SK-N-SH (cell line): Measurements from ENCODE around the gene DELE1. TPM values are rescaled to one million over a fixed set of nuclear protein-coding genes. Genes with fewer than 3 reads are reported as not detected.

Experiments
- CTCF ChIA-PET: fragments of 300-600, 350-600 bp; formaldehyde crosslinking; extraction: SDS; loops from one replicate; lab custom pipeline; 2021; lab: Yijun Ruan, JAX
- POLR2A ChIA-PET: fragments of 350-600 bp; sonication (Branson Sonifier 250); formaldehyde crosslinking; extraction: SDS; loops from one replicate; lab custom pipeline; 2020; ENCODE audit warnings: antibody characterized with exemption, inconsistent platforms; lab: Yijun Ruan, JAX
- DNase-seq: peaks from one replicate; pipeline ENCODE4 v3.0.0; 2012
- H2AFZ ChIP-seq: fragments of 200-600 bp; sonication (generic); 2 replicates; pipeline ENCODE4 v1.8.1; 2016; ENCODE audit warnings: antibody characterized with exemption, mild to moderate bottlenecking, low read depth
- H3F3A ChIP-seq: fragments of 200-600 bp; sonication (generic); replicated peaks from 2 replicates; pipeline ENCODE3; 2016; ENCODE audit warnings: antibody characterized with exemption, mild to moderate bottlenecking; ENCODE audit not compliant: insufficient read depth
- H3K27ac ChIP-seq, 2 experiments: fragments of 200-500 bp in 1 of 2; fragments of 200-600 bp in 1 of 2; sonication (Bioruptor generic) in 1 of 2; sonication (generic), shearing (Covaris generic) in 1 of 2; 2 replicates each; pipeline versions ENCODE4 v1.5.1 to v1.6.1; 2014 to 2016; ENCODE audit warnings: low read depth in 2 of 2, inconsistent platforms in 1 of 2, low read length in 1 of 2, mild to moderate bottlenecking in 1 of 2, mixed read lengths in 1 of 2
- H3K27me3 ChIP-seq: fragments of 200-600 bp; sonication (generic), shearing (Covaris generic); 2 replicates; pipeline ENCODE4 v1.6.1; 2016; ENCODE audit warnings: mixed run types; ENCODE audit not compliant: insufficient read depth
- H3K36me3 ChIP-seq, 2 experiments: fragments of 200-500 bp in 1 of 2; fragments of 200-600 bp in 1 of 2; sonication (Bioruptor generic) in 1 of 2; sonication (generic) in 1 of 2; replicated peaks in 1 of 2; 2 replicates each; pipeline versions ENCODE3 to v1.5.1; 2014 to 2016; ENCODE audit warnings: low read length in 1 of 2, mild to moderate bottlenecking in 1 of 2; ENCODE audit not compliant: insufficient read depth in 2 of 2, control insufficient read depth in 1 of 2
- H3K4me1 ChIP-seq, 2 experiments: fragments of 200-500 bp in 1 of 2; fragments of 200-600 bp in 1 of 2; sonication (Bioruptor generic) in 1 of 2; sonication (generic), shearing (Covaris generic) in 1 of 2; 2 replicates each; pipeline versions ENCODE4 v1.5.1 to v1.6.1; 2014 to 2016; ENCODE audit warnings: low read depth in 1 of 2, low read length in 1 of 2, mixed run types in 1 of 2; ENCODE audit not compliant: insufficient read depth in 2 of 2, control insufficient read depth in 1 of 2
- H3K4me2 ChIP-seq: fragments of 200-600 bp; sonication (generic), shearing (Covaris generic); 2 replicates; pipeline ENCODE4 v1.6.1; 2017; ENCODE audit warnings: mixed run types
- H3K4me3 ChIP-seq, 2 experiments: fragments of 200-500 bp in 1 of 2; fragments of 200-600 bp in 1 of 2; sonication (Bioruptor generic) in 1 of 2; sonication (generic), shearing (Covaris generic) in 1 of 2; 2 replicates each; pipeline versions ENCODE4 v1.5.1 to v1.8.1; 2014 to 2016; ENCODE audit warnings: low read depth in 2 of 2, inconsistent platforms in 1 of 2, low read length in 1 of 2, mild to moderate bottlenecking in 1 of 2, mixed read lengths in 1 of 2, moderate library complexity in 1 of 2
- H3K79me2 ChIP-seq: fragments of 200-600 bp; sonication (generic); 2 replicates; pipeline ENCODE4 v1.8.1; 2017; ENCODE audit warnings: mild to moderate bottlenecking; ENCODE audit not compliant: insufficient read depth
- H3K9ac ChIP-seq: fragments of 200-600 bp; sonication (generic); 2 replicates; pipeline ENCODE4 v1.6.1; 2017; ENCODE audit warnings: mixed run types
- H3K9me2 ChIP-seq: fragments of 200-600 bp; sonication (generic); 2 replicates; pipeline ENCODE4 v1.6.1; 2017; ENCODE audit warnings: mixed run types
- H3K9me3 ChIP-seq: fragments of 200-600 bp; sonication (generic); 2 replicates; pipeline ENCODE4 v1.6.1; 2017; ENCODE audit warnings: mixed run types, mild to moderate bottlenecking, moderate library complexity
- H4K20me1 ChIP-seq: fragments of 200-600 bp; sonication (generic); 2 replicates; pipeline ENCODE4 v1.6.1; 2017; ENCODE audit warnings: mild to moderate bottlenecking, mixed run types; ENCODE audit not compliant: insufficient read depth
- CTCF ChIP-seq: fragments of 200-600 bp; sonication (generic); IDR thresholded peaks from 2 replicates; pipeline ENCODE4 v1.6.1; 2017; ENCODE audit warnings: antibody characterized with exemption, mild to moderate bottlenecking, moderate library complexity
- ELF1 ChIP-seq: IDR thresholded peaks from 2 replicates; pipeline ENCODE4 v1.4.0; 2012
- EP300 ChIP-seq, 2 experiments: IDR thresholded peaks; 2 replicates each; pipeline versions ENCODE4 v1.4.0 to v1.6.1; 2012; ENCODE audit warnings: borderline replicate concordance in 1 of 2, low read depth in 1 of 2, low read length in 1 of 2
- FOSL2 ChIP-seq: IDR thresholded peaks from 2 replicates; pipeline ENCODE4 v1.4.0; 2012; ENCODE audit warnings: low read depth, mild to moderate bottlenecking, moderate library complexity, borderline replicate concordance
- FOXM1 ChIP-seq: IDR thresholded peaks from 2 replicates; pipeline ENCODE4 v1.4.0; 2012; ENCODE audit warnings: low read depth, mild to moderate bottlenecking
- JUND ChIP-seq: IDR thresholded peaks from 2 replicates; pipeline ENCODE4 v1.4.0; 2012
- NFIC ChIP-seq: IDR thresholded peaks from 2 replicates; pipeline ENCODE4 v1.4.0; 2012; ENCODE audit warnings: borderline replicate concordance
- NRF1 ChIP-seq: IDR thresholded peaks from 2 replicates; pipeline ENCODE4 v1.6.1; 2012; ENCODE audit warnings: low read depth, mild to moderate bottlenecking, low read length
- POLR2AphosphoS5 ChIP-seq: IDR thresholded peaks from 2 replicates; pipeline ENCODE4 v1.6.1; 2012; ENCODE audit warnings: low read depth, low read length
- RCOR1 ChIP-seq: fragments of 150-350 bp; IDR thresholded peaks from 2 replicates; pipeline ENCODE4 v1.6.1; 2017; ENCODE audit warnings: antibody characterized with exemption, low read length
- RXRA ChIP-seq: IDR thresholded peaks from 2 replicates; pipeline ENCODE4 v1.4.0; 2012; ENCODE audit warnings: low read depth, mild to moderate bottlenecking, borderline replicate concordance
- SIN3A ChIP-seq: IDR thresholded peaks from 2 replicates; pipeline ENCODE4 v1.6.1; 2012; ENCODE audit warnings: low read depth, mild to moderate bottlenecking, low read length, moderate library complexity, borderline replicate concordance
- TAF1 ChIP-seq: IDR thresholded peaks from 2 replicates; pipeline ENCODE4 v1.6.1; 2012; ENCODE audit warnings: low read depth, mild to moderate bottlenecking, low read length, moderate library complexity, borderline replicate concordance
- TEAD4 ChIP-seq: IDR thresholded peaks from 2 replicates; pipeline ENCODE4 v1.4.0; 2012; ENCODE audit warnings: mild to moderate bottlenecking, borderline replicate concordance; ENCODE audit not compliant: insufficient read depth
- YY1 ChIP-seq: IDR thresholded peaks from 2 replicates; pipeline ENCODE4 v1.4.0; 2012; ENCODE audit warnings: low read depth, mild to moderate bottlenecking
- WGBS: methylation state at CpG from one replicate; pipeline ENCODE4 v1.1.6; 2017; ENCODE audit warnings: low lambda C conversion rate; 5-methylcytosine and 5-hydroxymethylcytosine counted together
- polyA plus RNA-seq, 3 experiments: library from polyadenylated mRNA; depleted of rRNA; stranded (reverse); fragments of >200 nt; gene quantifications; 2 replicates each; pipeline ENCODE4 v1.2.3, GENCODE V29; 2012
- TF ChIP-seq, protein P1 (sequence below): fragments of 150-350 bp; IDR thresholded peaks from 2 replicates; pipeline ENCODE4 v1.6.1; 2017; ENCODE audit warnings: antibody characterized with exemption, low read length, low read depth, borderline replicate concordance

Gene DELE1
- polyA plus RNA-seq, 1 of the 3 experiments (the other 2 are of a cell fraction): 60.3 TPM

DNA sequence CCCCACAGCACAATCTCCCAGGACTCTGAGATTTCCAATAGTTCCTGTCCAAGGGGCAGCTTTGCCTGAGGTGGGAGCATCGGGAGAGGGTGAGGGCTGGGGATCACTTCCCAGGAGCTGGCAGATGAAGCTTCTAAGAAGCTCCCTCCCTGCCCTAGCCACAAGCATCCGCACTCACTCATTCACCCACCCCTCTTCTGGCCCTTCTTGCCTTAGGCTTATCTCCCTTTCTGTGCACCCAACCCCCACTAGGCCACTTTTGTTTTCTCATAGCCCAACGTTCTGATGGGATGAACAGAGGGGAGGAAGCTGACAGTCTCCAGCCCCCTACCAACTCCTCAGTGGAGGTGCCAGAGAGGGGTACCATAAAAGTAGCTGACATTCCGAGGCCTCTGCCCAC, 41.8 kb upstream of the DELE1 start:
- TF ChIP-seq CTCF (no peak), RCOR1 (no peak), POLR2AphosphoS5 (no peak), FOXM1 (no peak), ELF1 (no peak), EP300 (IDR thresholded peaks at IDR 0.05; ENCODE audit: borderline replicate concordance in 1 of 2, low read depth in 1 of 2, low read length in 1 of 2) (no peak), SIN3A (no peak), NFIC (no peak), TAF1 (no peak), FOSL2 (no peak), NRF1 (no peak), TEAD4 (no peak), JUND (no peak), YY1 (no peak), RXRA (no peak)
- TF ChIP-seq, protein P1, sequence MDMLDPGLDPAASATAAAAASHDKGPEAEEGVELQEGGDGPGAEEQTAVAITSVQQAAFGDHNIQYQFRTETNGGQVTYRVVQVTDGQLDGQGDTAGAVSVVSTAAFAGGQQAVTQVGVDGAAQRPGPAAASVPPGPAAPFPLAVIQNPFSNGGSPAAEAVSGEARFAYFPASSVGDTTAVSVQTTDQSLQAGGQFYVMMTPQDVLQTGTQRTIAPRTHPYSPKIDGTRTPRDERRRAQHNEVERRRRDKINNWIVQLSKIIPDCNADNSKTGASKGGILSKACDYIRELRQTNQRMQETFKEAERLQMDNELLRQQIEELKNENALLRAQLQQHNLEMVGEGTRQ: no peak
- no peaks in the 10 kb centered on the region for H3F3A ChIP-seq
- no peaks in the 10 kb centered on the region for H3K9me2 ChIP-seq
- no peaks in the 10 kb centered on the region for H3K79me2 ChIP-seq
- H3K27ac ChIP-seq: peak overlapping the region in 1 of 2 experiments; percentile 54; a peak in 2 of 4 replicates
- H4K20me1 ChIP-seq: no peaks in the 10 kb centered on the region
- peaks cover 56% of the 10 kb centered on the region for H3K27me3 ChIP-seq
- CTCF ChIA-PET: interaction anchor here (0.6 to 10.4 kb wide), 18 partner anchors 18 to 329 kb away, joined by 3 to 451 read pairs (median 6); partner anchors contain the start of genes DELE1, PCDH12 and RNF14
- no peaks in the 10 kb centered on the region for H3K36me3 ChIP-seq
- H2AFZ ChIP-seq: no peak overlapping the region
- H3K4me3 ChIP-seq: no peak overlapping the region
- WGBS: 34% methylated on average over 4 of the region's 4 CpGs
- no peak overlapping the region for H3K4me2 ChIP-seq
- peaks cover 4 to 58% of the 10 kb centered on the region in 2 experiments; a peak in 2 of 4 replicates for H3K4me1 ChIP-seq
- no peaks in the 10 kb centered on the region for H3K9me3 ChIP-seq
- H3K9ac ChIP-seq: no peak overlapping the region
- POLR2A ChIA-PET: interaction anchor here (0.6 to 3.2 kb wide), 3 partner anchors 42 to 200 kb away, joined by 3 to 15 read pairs (median 6); partner anchors contain the start of genes ARAP3 and DELE1
- peak; percentile 31 for DNase-seq
